PC-9 (cell line): ENCODE data around the gene DERL3. TPM values are rescaled to one million over a fixed set of nuclear protein-coding genes. Genes with fewer than 3 reads are reported as not detected.

Experiments
- BruUV-seq: library from RNA; stranded (reverse); fragments of 400-500 nt; replicated peaks from 2 replicates; lab custom pipeline; 2021; lab: Mats Ljungman, UMichigan
- CTCF ChIA-PET: fragments of 300-600 bp; sonication (Branson Sonifier 250); formaldehyde crosslinking; loops from one replicate; lab custom pipeline; 2022; ENCODE audit warnings: antibody characterized with exemption; lab: Charles Lee
- POLR2A ChIA-PET: fragments of 300-600 bp; sonication (Branson Sonifier 250); formaldehyde crosslinking; loops from one replicate; lab custom pipeline; 2022; ENCODE audit warnings: antibody characterized with exemption; ENCODE audit not compliant: unreplicated experiment; lab: Charles Lee
- DNase-seq, 2 experiments: peaks; one replicate each; pipeline versions ENCODE4 v3.0.0 to v3.0.0-alpha.2; 2015 to 2022; ENCODE audit warnings: mixed read lengths in 1 of 2
- H2AFZ ChIP-seq: fragments of 200-600 bp; sonication (generic); 2 replicates; pipeline ENCODE4 v1.8.1; 2017; ENCODE audit warnings: antibody characterized with exemption
- H3F3A ChIP-seq: fragments of 200-600 bp; sonication (generic); 2 replicates; pipeline ENCODE4 v1.8.1; 2017; ENCODE audit warnings: antibody characterized with exemption, mild to moderate bottlenecking, low read depth; ENCODE audit not compliant: insufficient read depth
- H3K27ac ChIP-seq: fragments of 200-600 bp; sonication (generic); 2 replicates; pipeline ENCODE4 v1.6.1; 2016; ENCODE audit warnings: mixed run types
- H3K27me3 ChIP-seq: fragments of 200-600 bp; sonication (generic); 2 replicates; pipeline ENCODE4 v1.6.1; 2016; ENCODE audit warnings: low read depth, mixed run types; ENCODE audit not compliant: insufficient read depth
- H3K36me3 ChIP-seq: fragments of 200-600 bp; sonication (generic); 2 replicates; pipeline ENCODE4 v1.6.1; 2016; ENCODE audit warnings: low read depth, mixed run types
- H3K4me1 ChIP-seq: fragments of 200-600 bp; sonication (generic); replicated peaks from 2 replicates; pipeline ENCODE4 v1.6.1; 2016; ENCODE audit warnings: mixed run types; ENCODE audit not compliant: insufficient read depth
- H3K4me2 ChIP-seq: fragments of 200-600 bp; sonication (generic); 2 replicates; pipeline ENCODE4 v1.6.1; 2017; ENCODE audit warnings: mixed run types
- H3K4me3 ChIP-seq: fragments of 200-600 bp; sonication (generic); 2 replicates; pipeline ENCODE4 v1.6.1; 2016; ENCODE audit warnings: mixed run types
- H3K79me2 ChIP-seq: fragments of 200-600 bp; sonication (generic); 2 replicates; pipeline ENCODE4 v1.6.1; 2017; ENCODE audit warnings: low read depth, mixed run types
- H3K9me2 ChIP-seq: fragments of 200-600 bp; sonication (generic); 2 replicates; pipeline ENCODE4 v1.8.1; 2017; ENCODE audit warnings: mild to moderate bottlenecking; ENCODE audit not compliant: insufficient read depth
- H3K9me3 ChIP-seq: fragments of 200-600 bp; sonication (generic); 2 replicates; pipeline ENCODE4 v1.8.1; 2016; ENCODE audit warnings: low read depth; ENCODE audit not compliant: insufficient read depth
- H4K20me1 ChIP-seq: fragments of 200-600 bp; sonication (generic); 2 replicates; pipeline ENCODE4 v1.8.1; 2017; ENCODE audit not compliant: insufficient read depth
- EZH2 ChIP-seq: fragments of 200-600 bp; sonication (generic); IDR thresholded peaks from 2 replicates; pipeline ENCODE4 v1.8.0; 2017; ENCODE audit warnings: antibody characterized with exemption, low read depth
- intact Hi-C: fragments of 100-400 bp; cut with micrococcal nuclease; formaldehyde crosslinking; loops from one replicate; pipeline ENCODE4 v1.10.0; 2022; ENCODE audit not compliant: unreplicated experiment
- total RNA-seq: library from RNA; stranded (reverse); gene quantifications from 2 replicates; pipeline ENCODE4 v1.2.3, GENCODE V29; 2021
- TF ChIP-seq, protein P1 (sequence below): fragments of 200-600 bp; sonication (generic); conservative IDR thresholded peaks from 2 replicates; pipeline ENCODE4 v1.6.1; 2017; ENCODE audit warnings: mixed run types, antibody characterized with exemption, mild to moderate bottlenecking, moderate library complexity

DERL3 gene
- total RNA-seq, 1 experiment from 2014 or later: 0.41 TPM

DNA sequence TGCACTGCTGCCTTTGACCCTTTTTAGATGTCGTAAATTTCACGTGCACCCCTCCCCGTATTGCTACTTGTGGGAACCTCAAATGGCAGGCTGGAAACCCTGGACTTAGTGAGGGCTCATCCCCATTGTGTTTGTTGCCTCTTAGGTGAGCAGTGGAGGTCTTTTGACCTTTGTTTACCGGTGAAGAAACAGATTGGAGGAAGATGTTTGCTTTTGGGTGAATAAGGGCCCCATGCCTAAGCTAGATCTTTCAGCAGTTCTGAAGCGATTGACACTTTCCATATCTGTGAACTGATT, 51.3 kb downstream of the DERL3 start:
- Histone ChIP-seq H3K9me3 (no peaks in the 10 kb centered on the region), H3K4me2 (peak overlapping the region; percentile 89), H3K4me3 (peak overlapping the region; percentile 68), H3K4me1 (peaks cover 21% of the 10 kb centered on the region), H3F3A (no peaks in the 10 kb centered on the region), H4K20me1 (peaks cover 48% of the 10 kb centered on the region), H3K9me2 (no peaks in the 10 kb centered on the region), H3K27ac (no peak overlapping the region), H3K27me3 (no peaks in the 10 kb centered on the region), H3K36me3 (no peaks in the 10 kb centered on the region), H3K79me2 (peaks cover 51% of the 10 kb centered on the region), H2AFZ (no peak overlapping the region)
- TF ChIP-seq EZH2: no peak
- TF ChIP-seq, protein P1, sequence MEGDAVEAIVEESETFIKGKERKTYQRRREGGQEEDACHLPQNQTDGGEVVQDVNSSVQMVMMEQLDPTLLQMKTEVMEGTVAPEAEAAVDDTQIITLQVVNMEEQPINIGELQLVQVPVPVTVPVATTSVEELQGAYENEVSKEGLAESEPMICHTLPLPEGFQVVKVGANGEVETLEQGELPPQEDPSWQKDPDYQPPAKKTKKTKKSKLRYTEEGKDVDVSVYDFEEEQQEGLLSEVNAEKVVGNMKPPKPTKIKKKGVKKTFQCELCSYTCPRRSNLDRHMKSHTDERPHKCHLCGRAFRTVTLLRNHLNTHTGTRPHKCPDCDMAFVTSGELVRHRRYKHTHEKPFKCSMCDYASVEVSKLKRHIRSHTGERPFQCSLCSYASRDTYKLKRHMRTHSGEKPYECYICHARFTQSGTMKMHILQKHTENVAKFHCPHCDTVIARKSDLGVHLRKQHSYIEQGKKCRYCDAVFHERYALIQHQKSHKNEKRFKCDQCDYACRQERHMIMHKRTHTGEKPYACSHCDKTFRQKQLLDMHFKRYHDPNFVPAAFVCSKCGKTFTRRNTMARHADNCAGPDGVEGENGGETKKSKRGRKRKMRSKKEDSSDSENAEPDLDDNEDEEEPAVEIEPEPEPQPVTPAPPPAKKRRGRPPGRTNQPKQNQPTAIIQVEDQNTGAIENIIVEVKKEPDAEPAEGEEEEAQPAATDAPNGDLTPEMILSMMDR: no peak
- intact Hi-C loops: no loop called here
- no TSS peak for BruUV-seq
- ChIA-PET POLR2A (interaction anchor here (0.6 kb wide), 1 partner anchor 1288 kb away, joined by 4 read pairs; no protein-coding TSS in a partner anchor), CTCF (no interaction called here)
- DNase-seq: no peak

DNA sequence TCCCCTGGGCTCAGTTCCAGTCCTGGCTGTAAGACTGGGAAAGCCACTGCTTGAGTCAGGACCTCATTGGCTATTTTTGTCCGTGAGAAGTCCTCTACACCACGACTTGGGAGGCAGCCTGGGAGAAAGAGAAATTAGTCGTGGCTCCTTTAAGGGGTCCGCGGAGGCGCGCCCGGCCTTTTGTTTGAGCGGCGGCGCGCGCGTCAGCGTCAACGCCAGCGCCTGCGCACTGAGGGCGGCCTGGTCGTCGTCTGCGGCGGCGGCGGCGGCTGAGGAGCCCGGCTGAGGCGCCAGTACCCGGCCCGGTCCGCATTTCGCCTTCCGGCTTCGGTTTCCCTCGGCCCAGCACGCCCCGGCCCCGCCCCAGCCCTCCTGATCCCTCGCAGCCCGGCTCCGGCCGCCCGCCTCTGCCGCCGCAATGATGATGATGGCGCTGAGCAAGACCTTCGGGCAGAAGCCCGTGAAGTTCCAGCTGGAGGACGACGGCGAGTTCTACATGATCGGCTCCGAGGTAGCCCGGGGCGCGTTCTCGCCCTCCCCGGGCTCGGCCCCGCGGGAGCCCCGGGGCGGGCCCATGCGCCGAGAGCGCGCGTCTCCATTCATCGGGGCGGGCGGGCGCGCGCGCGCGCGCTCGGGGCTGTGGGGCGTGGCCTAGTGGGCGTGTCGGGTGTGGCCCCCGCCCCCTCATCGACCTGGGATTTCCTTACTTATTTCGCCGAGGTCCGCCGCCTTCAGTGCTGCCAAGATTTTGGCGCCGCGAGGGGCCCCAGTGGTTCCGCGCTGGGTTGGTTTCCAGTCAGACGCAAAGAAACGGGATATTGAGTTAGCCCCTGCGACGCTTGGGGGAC, 51.8 kb downstream of the DERL3 start, which contains the start of gene SMARCB1:
Gene SMARCB1 (plus strand): TSS at position 215 of the 848 bp plus-strand sequence. CDS start 204 bp downstream, at position 419.
- H3K79me2 ChIP-seq: peaks cover 46% of the 10 kb centered on the region
- peak within 1 kb of the TSS; percentile 86 for H2AFZ ChIP-seq
- peak within 1 kb of the TSS; percentile 89 for H3K4me2 ChIP-seq
- H4K20me1 ChIP-seq: peaks cover 45% of the 10 kb centered on the region
- peak within 1 kb of the TSS; percentile 88 for H3K27ac ChIP-seq
- no peaks in the 10 kb centered on the region for H3K9me2 ChIP-seq
- H3K9me3 ChIP-seq: no peaks in the 10 kb centered on the region
- POLR2A ChIA-PET: interaction anchor here (0.6 kb wide), 1 partner anchor 1288 kb away, joined by 4 read pairs; no protein-coding TSS in a partner anchor
- H3K36me3 ChIP-seq: no peaks in the 10 kb centered on the region
- no TSS peak for BruUV-seq
- CTCF ChIA-PET: no interaction called here
- H3K27me3 ChIP-seq: no peaks in the 10 kb centered on the region
- TF ChIP-seq, protein P1: no peak
- TF ChIP-seq EZH2: no peak
- intact Hi-C loops: no loop called here
- H3K4me3 ChIP-seq: peak within 1 kb of the TSS; percentile 68
- H3K4me1 ChIP-seq: peaks cover 26% of the 10 kb centered on the region
- peaks cover 3% of the 10 kb centered on the region; the same call in 1 of the 2 replicates for H3F3A ChIP-seq
- DNase-seq: peak; percentile 63 to 76

DNA sequence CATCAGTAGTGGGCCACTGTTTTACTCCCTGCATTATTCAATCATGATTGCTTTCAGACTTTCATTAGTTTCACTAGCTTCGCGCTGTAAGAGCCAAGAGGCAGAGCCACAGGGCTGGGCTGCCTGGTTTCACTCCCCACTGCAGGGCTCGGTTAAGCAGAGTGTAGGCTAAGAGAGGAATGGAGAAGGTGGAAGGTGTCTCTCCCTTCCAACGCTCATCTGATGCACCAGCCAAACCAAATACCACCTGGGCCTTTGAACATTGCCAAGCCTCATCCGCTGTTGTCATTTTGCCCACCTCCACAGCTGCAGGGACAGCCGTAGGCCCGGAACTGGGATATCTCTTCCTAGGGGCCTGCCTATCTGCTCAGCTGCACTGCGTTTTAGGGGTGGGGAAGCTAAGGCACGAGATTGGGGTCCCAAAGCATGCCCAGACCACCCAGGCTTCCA, 52.5 kb downstream of the DERL3 start:
- BruUV-seq: TSS peak; percentile 76
- H4K20me1 ChIP-seq: peaks cover 39% of the 10 kb centered on the region
- intact Hi-C loops: no loop called here
- peak overlapping the region; percentile 89 for H3K4me2 ChIP-seq
- CTCF ChIA-PET: no interaction called here
- no peaks in the 10 kb centered on the region for H3K36me3 ChIP-seq
- H3K27me3 ChIP-seq: no peaks in the 10 kb centered on the region
- H3K4me1 ChIP-seq: peaks cover 33% of the 10 kb centered on the region
- POLR2A ChIA-PET: no interaction called here
- TF ChIP-seq EZH2: no peak
- TF ChIP-seq, protein P1: no peak
- H3F3A ChIP-seq: peaks cover 7% of the 10 kb centered on the region; the same call in 1 of the 2 replicates
- peaks cover 39% of the 10 kb centered on the region for H3K79me2 ChIP-seq
- H3K9me2 ChIP-seq: no peaks in the 10 kb centered on the region
- peak overlapping the region; percentile 68; the same call in 1 of the 2 replicates for H3K4me3 ChIP-seq
- no peak for DNase-seq
- peak overlapping the region; percentile 88; the same call in 1 of the 2 replicates for H3K27ac ChIP-seq
- peak overlapping the region; percentile 75 for H2AFZ ChIP-seq
- H3K9me3 ChIP-seq: no peaks in the 10 kb centered on the region

Other genes with a start within 250 kb of the DERL3 start
- gene DRICH1, start 206.7 kb downstream of the DERL3 start, total RNA-seq: 0.57 and 0.60 TPM in 2 replicates
- gene RGL4, start 148.0 kb downstream of the DERL3 start, total RNA-seq: not detected in 2 replicates
- gene ZNF70, start 87.9 kb downstream of the DERL3 start, total RNA-seq: 2.8 and 2.9 TPM in 2 replicates
- 0.90 and 1.1 TPM in 2 replicates for gene VPREB3, start 84.6 kb downstream of the DERL3 start, total RNA-seq
- not detected in 2 replicates for gene C22orf15, start 76.0 kb downstream of the DERL3 start, total RNA-seq
- gene CHCHD10, start 71.0 kb downstream of the DERL3 start, total RNA-seq: 37.0 and 43.5 TPM in 2 replicates
- gene MMP11, start 66.2 kb downstream of the DERL3 start, total RNA-seq: 2.4 and 3.6 TPM in 2 replicates
- gene SMARCB1, start 52.0 kb downstream of the DERL3 start, total RNA-seq: 61.7 and 80.2 TPM in 2 replicates
- gene SLC2A11, start 18.9 kb upstream of the DERL3 start, total RNA-seq: 24.0 and 26.9 TPM in 2 replicates
- 531 and 695 TPM in 2 replicates for gene MIF, start 55.4 kb upstream of the DERL3 start, total RNA-seq
- gene GSTT2B, start 122.2 kb upstream of the DERL3 start, total RNA-seq: 0.50 TPM in 1 of 2 replicates, not detected in the other
- gene DDTL, start 127.9 kb upstream of the DERL3 start, total RNA-seq: not detected in 2 replicates
- 42.0 and 67.9 TPM in 2 replicates for gene DDT, start 135.4 kb upstream of the DERL3 start, total RNA-seq
- 0.79 TPM in 1 of 2 replicates, not detected in the other for gene GSTT2, start 141.1 kb upstream of the DERL3 start, total RNA-seq
- gene GSTT4, start 166.4 kb upstream of the DERL3 start, total RNA-seq: not detected in 2 replicates
- 39.0 and 39.3 TPM in 2 replicates for gene CABIN1, start 172.3 kb upstream of the DERL3 start, total RNA-seq